Stimulated activated CD4-positive, alpha-beta T cell treated with anti-CD3 and anti-CD28 coated beads, Interleukin-1b, Interleukin-23, amount 100 ng/mL, for 1 hour (primary cell): ENCODE measurements around the gene SLX9.
"Not testable (repeated sequence)": the region's sequence is repeated elsewhere in the genome, so short reads cannot be mapped to it uniquely, and the experiment has no call there.

Experiments used
- DNase-seq, 2 donors: peaks; one replicate each; pipeline ENCODE4 v3.0.0-alpha.2; 2020; ENCODE audit warnings: low read depth in 2 of 2

The SLX9 gene

DNA sequence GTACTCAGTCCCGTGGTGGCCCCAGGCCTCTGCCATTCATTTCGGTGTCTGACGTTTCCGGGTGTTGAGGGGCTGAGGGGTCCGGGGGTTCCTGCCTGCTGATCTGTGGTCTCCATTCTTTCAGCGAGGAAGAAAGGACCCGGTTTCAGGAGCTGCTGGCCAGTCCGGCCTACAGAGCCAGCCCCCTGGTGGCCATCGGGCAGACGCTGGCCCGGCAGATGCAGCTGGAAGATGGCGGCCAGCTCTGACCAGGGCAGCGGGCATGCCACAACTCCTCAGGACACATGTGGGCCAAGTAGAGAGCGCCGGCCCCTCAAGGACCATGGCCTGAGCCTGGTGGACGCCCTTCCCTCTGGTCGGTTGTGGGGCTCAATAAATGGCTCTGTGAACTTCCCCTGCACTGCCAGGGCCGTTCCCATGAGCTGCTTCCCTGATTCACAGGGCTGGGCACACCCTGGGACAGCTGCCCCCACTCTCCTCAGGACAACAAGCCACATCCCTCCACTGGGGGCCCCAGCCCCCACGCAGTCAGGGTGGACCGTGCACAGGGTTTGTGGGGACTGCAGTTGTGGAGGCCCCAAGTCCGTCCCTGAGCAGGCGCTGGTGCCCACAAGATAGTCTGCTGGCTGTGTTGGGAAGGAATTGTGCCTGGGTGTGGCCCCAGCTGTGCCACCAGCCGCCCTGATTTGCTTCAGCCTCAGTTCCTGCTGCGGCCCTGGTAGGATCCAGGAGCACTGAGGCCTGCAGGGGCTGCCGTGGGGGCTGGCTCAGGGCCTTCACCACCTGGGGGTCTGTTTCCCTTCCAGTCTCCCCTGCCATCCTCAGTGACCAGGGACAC, 36.9 kb downstream of the SLX9 start:
- not testable (repeated sequence) for DNase-seq

DNA sequence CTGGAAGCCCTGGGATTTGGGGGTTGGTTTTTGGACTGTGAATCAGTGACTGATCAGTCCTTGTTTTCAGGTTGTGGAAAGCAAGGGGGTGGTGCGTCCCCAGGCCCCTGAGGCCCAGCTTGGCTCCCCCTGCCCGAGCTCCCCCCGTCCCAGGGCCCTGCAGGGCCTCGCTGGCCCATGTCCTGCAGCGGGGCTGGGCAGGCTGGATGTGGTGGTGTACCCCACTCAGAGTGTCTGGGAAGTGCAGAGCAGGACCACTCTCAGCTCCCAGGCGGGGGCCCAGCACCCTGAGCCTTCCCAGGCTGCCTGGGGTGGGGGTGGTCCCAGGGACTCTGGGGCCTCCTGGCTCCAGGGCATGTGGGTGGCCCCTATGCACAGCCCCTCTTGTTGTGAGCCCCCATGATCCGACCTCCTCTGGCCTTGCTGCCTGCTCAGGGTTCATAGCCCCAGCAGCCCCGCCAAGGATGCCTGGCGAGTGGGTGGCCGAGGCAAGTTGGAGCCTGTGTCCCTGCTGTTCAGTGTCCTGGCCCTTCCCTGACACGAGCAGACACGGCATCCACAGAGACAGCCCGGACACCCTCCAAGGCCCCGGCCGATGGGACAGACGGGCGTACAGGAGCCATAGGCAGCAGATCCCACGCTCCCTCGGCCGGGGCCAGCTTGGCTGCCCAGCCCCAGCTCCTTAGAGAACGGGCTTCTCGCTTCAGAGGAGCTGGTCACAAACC, 37.9 kb downstream of the SLX9 start:
- no peak for DNase-seq

DNA sequence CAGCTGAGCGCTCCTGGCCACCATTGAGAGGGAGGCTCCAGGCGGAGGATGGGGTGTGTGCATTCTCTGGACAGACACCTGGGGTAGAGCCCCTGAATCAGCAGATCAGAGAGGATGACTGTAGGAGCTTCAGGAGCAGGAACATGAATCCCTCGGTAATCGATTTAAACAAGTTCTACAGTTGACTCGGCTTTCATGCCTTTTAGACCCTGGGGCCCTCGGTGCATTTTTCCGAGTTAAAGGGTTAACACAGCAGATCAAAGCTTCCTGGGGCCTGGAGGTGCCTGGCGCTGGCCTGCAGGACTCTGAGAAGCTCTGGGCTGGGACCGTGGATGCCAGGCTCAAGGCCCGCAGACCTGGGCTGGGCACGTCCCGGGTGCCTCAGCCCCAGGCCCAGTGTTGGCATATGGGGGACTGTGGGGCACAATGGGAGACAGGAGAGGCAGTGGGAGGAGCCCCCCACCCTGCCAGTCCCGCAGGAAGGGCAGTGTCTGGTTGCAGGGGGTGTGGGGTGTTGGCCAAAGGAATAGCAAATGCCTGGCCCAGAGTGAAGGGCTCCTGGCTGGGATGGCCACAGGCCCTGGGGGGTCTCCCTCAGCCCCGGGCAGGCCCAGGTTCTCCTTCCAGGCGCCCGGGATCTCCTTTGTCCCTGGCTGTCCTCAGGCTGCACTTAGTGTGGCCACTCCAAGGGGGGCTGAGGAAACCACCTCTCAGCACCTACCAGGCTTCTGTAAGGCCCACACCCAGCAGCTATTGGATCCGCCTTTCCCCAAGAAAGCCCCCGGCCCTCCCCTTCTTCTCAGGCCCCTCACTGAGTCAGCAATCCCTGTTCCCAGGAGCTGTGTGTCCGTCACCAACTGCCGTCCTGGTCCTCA, 40.1 kb downstream of the SLX9 start:
- DNase-seq = no peak

DNA sequence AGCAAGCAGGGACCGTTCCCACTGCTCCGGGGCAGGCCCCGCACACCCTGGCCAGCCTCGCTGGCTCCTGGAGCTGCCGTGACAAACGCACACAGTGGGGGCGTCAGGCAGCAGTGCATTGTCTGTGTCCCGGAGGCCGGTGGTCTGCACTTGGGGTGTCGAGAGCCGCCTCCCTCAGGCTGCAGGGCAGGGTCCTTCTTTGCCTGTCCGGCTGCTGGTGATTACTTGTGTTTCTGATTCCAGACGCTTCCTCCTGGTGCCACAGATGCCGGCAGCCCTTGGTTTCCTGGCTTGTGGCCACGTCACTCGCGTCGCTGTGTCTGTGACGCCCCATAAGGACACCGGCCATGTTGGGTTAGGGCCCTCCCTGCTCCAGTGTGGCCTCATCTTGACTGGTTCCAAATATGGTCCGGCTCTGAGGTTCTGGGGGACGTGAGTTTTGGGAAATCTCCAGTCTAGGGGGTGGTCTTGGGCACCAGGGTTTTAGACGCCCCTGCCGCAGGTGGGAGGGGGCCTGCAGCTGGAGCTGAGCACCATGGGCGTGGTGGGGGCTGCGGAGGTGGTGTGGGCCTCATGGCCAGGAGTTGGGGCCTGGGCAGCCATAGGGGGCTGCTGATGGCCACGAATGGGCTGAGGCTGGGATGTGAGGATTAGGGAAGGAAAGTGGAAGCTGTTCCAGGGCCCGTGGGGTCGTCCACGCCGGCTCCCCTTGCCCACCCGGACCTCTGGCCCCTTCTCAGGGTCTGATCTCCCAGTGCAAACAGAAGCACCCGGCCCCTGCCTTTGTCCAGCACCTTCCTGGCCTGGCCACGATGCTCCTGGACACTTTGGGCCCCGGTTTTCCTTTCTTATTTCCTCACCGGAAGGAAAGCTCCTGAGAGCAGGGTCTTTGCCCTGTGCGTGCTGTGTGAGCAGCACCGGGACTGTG, 41.0 kb downstream of the SLX9 start:
- DNase-seq = no peak

DNA sequence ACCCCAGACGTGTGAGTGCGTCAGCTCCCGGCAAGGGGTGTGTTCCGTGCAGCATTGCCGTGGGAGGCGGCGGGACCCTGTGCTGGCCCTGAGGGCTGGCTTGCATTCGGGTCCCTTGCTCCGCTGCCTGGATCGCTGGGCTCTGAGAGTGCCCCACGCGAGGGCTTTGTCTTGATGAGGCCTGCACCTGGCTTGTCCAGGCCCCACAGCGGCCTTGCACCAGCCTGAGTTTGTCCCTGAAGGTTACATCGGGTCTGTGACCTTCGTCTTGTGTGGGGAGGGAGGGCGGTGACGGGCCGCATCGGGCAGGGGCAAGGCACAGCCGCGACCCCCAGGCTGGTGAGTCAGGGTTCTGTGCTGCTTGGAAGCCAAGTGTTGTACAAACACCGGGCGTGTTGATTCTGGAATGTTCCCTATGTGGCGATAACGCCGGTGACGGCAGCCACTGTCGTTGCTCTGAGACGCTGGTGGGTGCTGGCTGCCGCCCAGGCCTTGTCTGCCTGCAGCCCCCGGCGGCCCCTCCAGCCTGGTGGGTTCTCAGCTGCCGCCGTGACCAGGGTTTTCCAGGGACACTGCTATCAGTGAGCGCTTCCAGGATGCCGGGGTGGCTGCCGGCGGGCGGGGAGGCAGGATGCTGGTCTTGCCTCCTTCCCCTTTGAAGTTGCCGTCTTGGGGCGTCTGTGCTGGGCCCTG, 42.9 kb downstream of the SLX9 start:
- no peak for DNase-seq

DNA sequence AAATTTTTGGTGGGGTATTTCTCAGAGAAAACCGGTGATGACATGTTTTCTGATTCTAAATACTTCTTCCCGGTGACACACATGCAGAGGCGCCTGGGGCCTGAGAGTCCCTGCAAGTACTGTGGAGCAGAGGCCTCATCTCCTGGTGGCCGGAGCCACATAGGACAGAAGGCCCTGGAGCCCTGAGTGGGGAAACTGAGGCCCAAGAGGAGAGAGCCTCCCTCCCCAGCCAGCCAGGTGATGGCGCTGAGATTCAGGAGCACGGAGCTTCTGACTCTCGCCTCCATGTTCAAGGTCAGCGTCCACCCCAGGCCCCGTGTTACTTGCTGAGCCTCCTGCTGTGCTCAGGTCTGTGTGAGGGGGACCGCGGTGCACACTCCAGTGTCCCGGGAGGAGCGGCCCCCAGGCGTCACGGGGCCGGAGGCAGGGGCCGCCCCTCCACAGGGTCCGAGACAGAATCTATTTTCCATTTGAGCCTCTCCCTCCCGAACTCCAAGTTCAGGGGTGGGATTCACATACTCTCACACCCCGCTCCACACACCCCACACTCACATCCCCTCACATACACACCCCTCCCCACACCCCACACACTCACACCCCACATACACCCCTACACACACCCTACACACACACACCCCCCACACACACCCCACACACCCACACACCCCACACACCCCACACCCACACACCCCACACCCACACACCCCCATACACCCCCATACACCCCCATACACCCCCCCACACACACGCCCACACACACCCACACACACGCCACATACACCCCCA, 43.8 kb downstream of the SLX9 start:
- DNase-seq = no peak

DNA sequence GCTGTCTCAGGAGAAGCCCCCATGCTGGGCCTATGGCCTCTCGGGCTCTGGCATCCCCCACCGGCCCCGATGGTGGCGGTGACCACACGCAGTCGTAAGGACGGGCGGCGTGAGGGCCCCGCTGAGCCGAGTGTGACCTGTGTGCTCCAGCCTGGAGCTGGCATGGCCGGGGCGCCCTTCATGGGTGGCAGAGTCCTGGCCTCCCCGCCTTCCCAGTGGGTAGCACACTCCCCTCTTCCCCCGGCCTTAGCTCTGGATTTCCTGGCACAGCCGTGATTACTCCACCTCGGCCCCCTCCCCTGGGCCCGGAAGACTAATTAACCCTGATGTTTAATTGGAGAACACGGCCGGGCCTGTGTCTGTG, 44.6 kb downstream of the SLX9 start:
- no peak for DNase-seq

DNA sequence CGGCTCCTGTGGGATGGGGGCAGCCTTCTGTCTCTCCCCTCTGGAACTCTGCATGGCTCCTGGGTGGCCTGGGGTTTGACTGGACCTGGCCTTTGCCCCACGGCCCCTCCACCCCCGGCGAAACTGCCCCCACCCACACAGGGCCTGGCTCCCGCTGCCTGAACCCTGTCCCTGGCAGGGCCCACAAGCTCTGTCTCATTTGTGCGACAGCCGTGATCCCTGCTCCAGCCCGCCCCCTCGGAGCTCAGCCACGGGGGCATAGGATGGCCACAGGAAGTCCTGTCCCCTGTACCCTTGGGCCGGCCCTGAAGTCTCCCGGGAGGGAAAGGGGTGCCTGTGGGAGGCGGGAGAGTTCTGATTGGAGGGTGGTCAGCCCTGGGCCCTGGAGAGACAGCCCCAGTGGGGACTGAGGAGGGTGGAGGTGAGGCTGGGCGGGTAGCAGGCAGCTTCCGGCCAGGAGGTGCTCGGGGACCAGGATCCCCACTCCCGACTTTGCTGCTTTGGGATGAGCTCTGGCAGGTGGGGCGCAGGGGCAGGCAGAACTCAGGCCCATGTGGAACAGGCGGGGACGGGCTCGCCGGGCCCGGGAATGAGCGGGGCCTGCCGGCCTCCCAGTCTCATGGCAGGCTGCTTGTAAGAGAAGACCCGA, 45.1 kb downstream of the SLX9 start:
- no peak for DNase-seq

DNA sequence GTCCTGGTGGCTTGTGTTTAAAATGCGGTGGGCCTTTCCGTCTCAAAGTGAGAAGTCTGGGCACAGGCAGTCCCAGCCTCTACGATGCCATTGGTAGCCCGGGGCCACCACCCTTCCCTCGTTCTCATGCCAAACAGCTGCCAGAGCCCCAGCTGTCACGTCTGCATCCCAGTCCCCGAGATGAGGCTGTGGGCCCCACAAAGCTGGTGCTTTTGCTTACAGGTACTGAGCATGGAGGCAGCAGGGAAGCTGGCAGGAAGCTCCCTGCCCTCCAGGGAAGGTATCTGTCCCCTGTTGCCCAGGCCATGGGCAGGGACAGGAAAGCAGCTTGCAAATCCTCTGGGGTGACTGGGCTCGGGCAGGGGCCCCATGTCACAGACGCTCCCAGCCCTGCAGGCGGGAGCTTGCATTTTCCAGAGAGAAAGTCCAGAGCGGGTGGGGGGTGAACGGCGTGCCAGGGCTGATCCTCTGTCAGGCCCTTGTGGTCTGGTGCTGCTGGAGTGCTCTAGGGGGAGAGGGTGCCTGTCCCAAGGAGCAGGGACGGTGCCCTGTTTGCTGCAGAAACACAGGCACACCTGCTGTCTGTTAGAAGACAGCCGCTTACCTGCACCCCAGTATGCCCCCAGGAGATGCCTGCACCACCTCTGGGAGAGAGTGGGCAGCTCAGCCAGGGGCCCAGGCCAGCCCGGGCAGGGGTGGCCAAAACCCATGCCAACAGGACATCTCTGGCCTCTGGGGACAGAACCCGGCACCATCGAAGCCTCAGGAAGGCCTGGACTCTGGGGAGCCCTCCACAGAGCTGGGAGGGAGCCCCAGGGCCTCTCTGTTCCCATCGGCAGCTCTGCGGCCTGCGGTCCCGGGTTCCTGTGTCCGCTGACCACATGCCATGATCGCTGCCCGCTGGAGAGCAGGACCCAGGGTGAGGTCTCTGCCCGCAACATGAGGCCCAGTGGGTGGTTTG, 45.9 kb downstream of the SLX9 start:
- no peak for DNase-seq

DNA sequence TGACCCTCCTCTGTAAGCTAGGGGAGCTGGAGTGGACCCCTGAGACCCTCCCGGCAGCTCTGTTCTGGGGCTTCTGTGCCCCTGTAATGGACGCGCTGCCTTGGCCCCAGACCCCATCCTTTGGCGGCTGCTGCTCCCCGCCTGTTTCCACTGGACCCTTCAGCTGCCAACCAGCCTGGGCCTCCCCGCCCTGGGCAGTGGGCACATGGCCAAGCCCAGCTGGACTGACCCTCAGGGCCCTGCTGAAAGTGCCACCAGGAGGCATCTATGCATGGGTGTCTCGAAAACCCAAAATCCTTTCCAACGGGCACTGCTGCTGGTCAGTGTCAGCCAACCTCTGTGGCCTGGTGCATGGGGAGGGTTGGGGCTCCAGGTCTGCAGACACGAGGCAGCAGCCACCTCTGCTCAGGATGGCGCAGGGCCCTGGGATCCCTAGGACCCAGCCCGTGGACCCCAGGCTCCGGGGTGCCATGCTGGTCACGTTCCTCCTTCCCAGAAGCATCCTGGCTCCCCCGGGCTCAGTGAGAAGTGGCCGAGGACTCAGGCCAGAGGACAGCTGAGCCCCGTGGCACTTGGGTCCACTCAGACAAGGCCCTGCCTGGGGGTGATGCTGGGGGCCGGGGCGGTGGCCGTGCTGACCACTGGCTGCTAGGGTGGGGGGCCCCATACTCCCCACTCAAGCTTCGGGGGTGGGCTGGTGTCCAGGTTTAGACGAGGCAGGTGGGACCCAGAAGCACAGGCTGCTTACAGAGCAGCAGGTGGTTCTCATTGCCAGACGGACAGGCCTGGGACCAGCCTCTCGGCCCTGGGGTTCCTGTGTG, 46.9 kb downstream of the SLX9 start:
- no peak for DNase-seq

DNA sequence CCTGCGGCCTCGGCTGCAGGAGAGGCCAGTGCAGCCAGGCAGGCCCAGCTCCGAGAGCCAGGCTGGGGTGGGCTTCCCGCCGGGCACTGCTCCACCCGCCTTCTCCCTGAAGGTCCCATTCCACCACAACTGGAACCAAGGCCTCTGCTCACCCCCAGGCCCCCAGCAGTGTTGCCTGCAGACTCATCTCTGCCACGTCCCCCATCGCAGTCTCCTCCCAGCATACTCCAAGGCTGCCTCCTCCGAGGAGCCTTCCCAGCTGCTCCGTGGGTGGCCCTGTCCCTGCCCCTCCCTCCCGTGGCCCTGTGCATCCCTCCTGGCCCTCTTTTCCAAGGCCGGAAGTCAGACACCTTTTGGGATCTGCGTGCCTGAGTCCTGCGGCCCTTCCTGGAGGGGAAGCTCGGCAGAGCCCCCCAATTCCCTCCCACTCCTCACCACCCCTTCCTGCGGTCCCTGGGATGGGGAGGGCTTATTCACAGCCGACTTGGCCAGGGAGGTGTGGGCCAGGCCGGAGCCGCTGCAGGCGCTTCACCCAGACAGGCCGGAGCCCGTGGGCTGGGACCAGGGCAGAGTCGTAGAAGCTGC, 47.6 kb downstream of the SLX9 start:
- DNase-seq = no peak

DNA sequence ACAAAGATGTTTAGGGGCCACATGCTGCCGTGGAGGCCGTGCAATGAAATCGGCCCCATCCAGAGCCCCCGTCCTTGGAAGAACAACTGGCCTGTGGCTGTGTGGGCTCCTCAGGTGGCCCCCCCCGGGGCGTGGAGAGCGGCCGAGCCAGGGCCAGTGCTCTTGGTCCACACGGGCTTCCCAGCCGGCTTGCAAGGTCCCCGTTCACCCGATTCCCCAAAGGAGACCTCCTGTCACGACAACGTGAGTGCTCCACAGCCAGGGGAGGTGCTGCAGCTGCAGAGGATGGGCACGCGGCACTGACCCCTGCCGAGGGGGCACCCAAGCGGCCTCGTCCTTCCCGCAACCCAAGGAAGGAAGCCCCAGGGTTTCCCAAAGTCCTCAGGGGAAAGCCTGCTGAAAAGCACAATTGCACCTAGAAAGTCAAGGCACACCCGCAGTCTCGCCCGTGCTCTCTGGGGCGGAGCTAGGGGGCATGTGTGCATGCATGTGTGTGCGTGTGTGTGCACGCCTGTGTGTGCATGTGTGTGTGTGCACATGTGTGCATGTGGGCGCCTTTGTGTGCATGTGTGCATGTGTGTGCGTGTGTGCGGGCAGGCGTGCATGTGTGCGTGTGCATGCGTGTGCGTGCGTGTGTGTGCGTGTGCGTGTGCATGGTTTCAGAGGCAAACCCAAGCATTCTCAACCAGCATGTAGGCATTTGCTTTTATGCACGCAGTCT, 48.2 kb downstream of the SLX9 start:
- no peak for DNase-seq

DNA sequence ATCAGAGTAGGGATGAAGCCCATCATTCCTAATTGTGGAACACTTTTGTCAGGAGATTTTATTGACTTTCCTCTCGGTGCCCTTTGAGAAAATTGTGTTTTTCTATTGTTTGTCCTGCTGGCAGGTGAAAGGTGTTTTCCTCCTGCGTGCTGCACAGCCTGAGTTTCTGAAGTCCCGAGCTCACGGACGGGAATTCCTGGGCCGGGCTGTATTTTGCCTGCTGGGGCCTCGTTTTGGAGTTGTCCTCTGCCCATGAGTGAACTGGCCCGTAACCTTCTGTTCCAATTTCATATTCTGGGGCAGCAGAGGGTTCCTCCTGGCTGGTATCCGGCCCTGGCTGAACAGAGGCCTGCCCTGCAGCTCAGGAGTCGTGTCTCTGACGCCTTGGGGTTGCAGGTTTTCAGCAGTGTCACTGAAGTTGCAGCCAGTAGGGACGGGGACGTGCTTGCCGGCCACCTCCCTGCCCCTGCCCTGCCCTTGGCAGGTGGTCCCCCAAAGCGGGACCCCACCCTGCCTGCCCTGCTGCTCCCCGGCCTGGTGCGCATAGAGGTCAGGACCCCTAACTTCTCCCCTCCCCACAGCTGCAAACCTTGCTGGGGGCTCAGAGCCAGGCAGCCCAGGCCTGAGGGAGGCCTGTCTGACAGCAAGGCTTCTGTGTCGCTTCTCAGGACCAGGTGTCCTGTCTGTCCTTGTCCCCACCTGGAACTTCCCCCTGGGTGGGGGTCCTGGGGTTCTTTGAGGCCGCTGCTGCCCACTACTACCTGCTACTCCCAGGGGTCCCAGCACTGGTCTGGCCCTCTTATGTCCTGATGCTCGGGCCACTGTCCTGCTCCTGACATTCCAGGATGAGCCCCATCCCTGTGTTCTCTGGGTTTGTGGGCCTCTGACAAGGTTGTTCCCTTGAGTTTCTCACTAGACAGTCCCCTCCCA, 49.0 kb downstream of the SLX9 start:
- DNase-seq = no peak

DNA sequence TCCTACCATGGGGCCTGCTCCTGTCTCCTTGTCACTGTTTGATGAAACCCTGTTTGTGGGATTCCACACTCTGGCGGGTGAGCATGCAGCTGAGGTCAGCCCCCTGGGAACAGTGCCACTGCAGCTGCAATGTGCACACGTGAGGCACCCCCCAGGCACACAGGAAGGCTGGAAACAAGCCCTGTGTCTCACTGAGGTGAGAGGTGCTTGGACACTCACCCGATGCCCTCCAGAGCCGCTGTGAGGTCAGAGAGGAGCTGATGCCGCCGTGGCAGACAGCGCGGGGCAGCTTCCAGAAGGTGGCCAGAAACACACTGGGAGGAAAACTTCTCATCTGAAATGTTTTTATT, 49.7 kb downstream of the SLX9 start:
- no peak for DNase-seq
